ENCODE measurements around the gene CHST6.

CHST6 gene

DNA sequence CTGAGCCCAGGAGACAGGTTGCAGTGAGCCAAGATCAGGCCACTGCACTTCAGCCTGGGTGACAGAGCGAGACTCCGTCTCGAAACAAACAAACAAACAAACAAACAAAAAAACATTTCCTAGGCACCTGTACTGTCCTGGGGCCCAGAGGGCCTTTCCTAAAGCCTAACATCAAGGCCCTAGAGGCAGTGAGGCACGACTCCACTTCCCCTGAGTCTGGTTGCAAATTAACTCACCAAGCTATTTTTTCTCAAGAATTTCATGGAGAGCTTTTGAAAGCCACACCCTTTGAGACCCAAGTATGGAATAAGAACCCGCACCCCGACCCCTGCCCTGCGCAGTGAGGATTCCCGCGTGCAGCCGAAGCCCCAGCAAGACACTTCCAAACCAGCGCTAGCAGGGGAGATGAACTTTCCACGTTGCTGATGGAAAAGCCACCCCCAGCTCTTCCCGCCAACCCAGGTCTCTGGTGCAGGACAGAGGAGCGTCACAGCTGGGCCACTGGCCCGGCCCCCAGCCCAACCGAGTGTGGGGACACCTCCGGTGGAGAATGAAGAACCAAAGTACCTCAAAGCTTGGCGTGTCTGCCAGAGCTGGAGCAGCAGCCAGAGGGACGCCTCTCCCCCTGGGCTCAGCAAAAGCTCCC lies 39.4 kb upstream of the CHST6 start:
- no peak for DNase-seq (ENCODE audit: low read depth)
- H3K4me3 ChIP-seq (ENCODE audit: low read depth, low read length) = no peak overlapping the region
- TF ChIP-seq, protein P1, sequence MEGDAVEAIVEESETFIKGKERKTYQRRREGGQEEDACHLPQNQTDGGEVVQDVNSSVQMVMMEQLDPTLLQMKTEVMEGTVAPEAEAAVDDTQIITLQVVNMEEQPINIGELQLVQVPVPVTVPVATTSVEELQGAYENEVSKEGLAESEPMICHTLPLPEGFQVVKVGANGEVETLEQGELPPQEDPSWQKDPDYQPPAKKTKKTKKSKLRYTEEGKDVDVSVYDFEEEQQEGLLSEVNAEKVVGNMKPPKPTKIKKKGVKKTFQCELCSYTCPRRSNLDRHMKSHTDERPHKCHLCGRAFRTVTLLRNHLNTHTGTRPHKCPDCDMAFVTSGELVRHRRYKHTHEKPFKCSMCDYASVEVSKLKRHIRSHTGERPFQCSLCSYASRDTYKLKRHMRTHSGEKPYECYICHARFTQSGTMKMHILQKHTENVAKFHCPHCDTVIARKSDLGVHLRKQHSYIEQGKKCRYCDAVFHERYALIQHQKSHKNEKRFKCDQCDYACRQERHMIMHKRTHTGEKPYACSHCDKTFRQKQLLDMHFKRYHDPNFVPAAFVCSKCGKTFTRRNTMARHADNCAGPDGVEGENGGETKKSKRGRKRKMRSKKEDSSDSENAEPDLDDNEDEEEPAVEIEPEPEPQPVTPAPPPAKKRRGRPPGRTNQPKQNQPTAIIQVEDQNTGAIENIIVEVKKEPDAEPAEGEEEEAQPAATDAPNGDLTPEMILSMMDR (conservative IDR thresholded peaks at IDR 0.05; ENCODE audit: low read depth, low read length) = no peak

DNA sequence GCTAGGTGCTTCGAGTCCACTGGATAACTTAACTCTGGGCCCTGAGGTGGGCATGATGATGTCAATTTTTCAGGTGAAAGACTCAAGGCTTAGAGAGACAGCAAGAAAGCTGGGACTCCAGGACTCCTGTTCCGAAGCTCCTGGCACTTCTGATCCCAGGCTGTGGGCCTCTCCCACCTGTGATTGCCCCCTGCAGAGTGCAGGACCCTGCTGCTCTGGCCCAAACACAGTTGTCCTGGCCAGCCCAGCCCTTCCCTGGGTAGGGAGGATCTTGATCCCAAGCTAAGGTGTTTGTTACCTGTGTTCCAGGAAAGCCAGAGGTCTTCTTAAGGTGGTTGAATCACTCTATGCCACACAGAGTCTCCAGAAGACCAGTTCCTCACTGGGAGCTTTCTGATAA lies 37.5 kb upstream of the CHST6 start:
- no peak for DNase-seq (ENCODE audit: low read depth)
- TF ChIP-seq, protein P1 (conservative IDR thresholded peaks at IDR 0.05; ENCODE audit: low read depth, low read length) = no peak
- no peak overlapping the region for H3K4me3 ChIP-seq (ENCODE audit: low read depth, low read length)

DNA sequence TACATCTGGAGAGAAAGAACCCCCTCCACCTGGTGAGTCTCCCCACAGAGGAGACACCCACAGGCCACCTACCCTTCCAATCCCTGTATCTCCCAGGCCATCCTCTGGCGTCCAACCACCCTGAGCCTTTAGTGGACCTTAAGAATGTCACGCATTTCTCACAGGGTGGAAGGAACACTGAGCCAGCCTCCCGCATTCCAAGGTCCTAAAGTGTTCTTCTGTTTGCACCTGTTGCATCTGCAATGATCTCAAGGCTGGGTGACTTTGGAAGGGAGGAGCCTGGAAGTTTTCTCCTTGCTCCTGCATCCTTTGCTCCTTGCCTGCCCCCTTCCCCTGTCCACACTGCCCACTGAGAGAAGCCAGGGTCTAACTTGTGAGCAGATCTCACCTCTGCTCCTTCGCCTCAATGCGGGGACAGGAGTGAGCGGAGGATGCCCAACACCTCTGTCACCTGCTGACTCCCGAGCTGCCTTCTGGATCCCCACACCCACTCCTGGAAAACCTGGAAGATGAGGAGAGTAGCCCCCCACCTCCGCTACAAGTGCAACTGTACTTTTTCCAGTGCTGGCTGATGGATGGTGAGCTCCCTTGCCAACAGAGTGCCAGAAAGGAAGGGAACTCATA lies 37.0 kb upstream of the CHST6 start:
- TF ChIP-seq, protein P1 (conservative IDR thresholded peaks at IDR 0.05; ENCODE audit: low read depth, low read length) = no peak
- H3K4me3 ChIP-seq (ENCODE audit: low read depth, low read length) = no peak overlapping the region
- DNase-seq (ENCODE audit: low read depth) = no peak

DNA sequence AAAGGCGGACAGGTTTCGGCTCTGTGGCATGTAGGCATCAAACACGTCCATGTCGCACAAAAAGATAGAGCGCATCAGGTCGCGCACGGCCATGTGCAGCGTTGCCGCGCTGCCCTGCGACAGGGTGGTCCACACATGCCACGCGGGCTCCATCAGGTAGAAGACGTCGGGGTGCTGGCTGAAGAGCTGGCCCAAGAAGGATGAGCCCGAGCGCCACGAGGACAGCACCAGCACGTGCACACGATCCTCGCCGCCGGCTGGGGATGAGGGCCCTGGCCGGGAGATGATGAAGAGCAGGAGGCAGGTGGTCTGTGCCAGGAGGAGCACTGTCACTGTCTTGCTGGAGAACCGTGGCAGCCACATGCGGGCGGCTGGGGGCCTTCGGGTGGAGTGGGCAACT lies 34.7 kb upstream of the CHST6 start:
- TF ChIP-seq, protein P1 (conservative IDR thresholded peaks at IDR 0.05; ENCODE audit: low read depth, low read length) = no peak
- no peak for DNase-seq (ENCODE audit: low read depth)
- H3K4me3 ChIP-seq (ENCODE audit: low read depth, low read length) = no peak overlapping the region

DNA sequence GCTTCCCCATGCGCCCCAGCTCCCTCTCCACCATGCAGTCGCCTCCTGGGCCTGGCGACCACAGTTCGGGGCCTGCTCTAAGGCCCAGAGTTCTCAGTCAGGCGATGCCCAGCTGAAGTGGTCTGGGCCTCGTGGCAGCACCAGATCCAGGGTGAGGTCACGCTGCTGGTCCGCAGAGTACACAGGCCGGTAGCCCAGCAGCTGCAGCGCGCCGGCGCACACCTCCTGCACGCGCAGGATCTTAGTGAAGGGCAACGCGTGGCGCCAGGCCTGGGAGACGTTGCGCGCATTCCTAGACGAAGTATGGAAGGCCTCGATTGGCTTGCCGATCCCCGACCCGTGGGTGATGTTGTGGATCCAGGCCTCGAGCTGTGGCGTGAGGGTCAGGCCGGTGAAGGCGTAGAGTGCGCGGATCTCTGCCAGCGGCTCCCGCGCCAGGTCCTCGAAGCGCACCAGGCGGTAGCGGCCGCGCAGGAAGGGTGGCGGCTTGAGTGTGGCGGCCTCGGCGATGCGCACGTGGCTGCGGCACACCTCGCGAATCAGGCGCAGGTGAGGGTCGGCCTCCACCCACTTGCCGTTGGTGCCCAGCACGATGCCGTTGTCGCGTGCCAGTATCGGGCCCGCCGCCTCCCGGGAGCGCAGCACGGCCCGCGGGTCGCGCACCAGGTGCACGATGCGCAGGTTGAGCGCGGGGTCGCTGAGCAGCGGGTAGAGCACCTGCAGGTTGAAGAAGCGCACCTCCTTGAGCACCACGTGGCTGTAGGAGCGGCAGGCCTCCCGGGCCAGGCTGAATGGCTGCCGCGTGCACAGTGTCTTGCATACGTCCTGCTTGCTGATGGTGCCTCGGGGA lies 34.0 kb upstream of the CHST6 start:
- TF ChIP-seq, protein P1 (conservative IDR thresholded peaks at IDR 0.05; ENCODE audit: low read depth, low read length) = no peak
- DNase-seq (ENCODE audit: low read depth) = no peak
- no peak overlapping the region for H3K4me3 ChIP-seq (ENCODE audit: low read depth, low read length)

DNA sequence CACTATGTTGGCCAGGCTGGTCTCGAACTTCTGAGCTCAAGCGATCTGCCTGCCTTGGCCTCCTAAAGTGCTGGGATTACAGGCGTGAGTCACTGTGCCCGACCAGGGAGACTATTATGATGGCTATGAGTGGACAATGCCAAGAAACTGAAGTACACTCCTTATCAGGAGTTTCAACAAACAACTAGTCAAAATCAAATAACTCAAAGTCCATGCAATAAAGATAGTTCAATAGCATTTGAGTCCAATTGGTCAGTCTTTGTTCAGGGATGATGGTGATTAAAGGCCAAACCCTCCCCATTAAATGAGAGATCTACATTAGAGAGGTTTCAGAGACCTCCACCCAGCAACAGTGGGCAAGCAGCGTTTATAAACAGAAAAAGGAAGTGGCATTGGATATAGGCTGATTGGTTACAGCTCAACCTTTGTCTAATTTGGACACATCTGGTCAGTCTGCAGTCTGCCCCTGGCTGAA lies 32.6 kb upstream of the CHST6 start:
- no peak for DNase-seq (ENCODE audit: low read depth)
- no peak overlapping the region for H3K4me3 ChIP-seq (ENCODE audit: low read depth, low read length)
- TF ChIP-seq, protein P1 (conservative IDR thresholded peaks at IDR 0.05; ENCODE audit: low read depth, low read length) = no peak

All from choroid plexus epithelial cell (primary cell).